Central memory CD4-positive, alpha-beta T cell (primary cell): Measurements from ENCODE around the gene TUT1.

Experiments
- DNase-seq: peaks from one replicate; pipeline ENCODE4 v3.0.0; 2022

The TUT1 gene

GRCh38 chr11:62539238-62539925, 51.9 kb downstream of the TUT1 start:
- no peak for DNase-seq

GRCh38 chr11:62538470-62539237, 52.7 kb downstream of the TUT1 start:
- no peak for DNase-seq

DNA sequence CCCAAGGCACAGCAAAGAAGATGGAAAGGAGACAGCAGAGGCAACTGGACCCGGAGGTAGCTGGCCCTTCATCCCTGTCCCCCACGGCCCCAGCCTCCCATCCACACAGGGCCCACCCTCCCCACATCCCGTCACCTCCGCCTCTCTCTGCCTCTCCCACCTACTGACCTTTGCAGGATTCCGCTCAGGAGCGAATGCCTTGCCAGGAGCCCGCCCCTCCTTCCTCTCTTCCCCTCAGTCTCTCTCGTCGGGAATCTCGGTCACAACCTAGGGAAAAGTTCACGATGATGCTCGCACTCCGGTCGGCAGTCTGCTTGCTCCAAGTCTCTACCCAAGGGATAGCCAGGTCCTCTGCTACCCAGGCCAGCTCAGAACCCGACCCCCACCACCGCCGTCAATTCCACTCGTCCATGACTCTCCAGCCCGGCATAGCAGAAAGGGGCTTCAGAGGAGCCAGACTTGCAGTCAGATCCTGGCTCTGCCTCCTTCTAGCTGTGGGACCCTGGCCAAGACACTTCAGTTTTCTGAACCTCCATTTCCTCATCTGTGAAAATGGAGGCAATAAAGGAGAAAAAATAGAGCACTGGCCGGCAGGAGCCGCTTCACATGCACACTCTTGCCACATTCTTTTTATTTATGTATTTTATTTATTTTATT, 54.9 kb downstream of the TUT1 start:
- DNase-seq = no peak

GRCh38 chr11:62535802-62536201, 55.5 kb downstream of the TUT1 start:
- no peak for DNase-seq

DNA sequence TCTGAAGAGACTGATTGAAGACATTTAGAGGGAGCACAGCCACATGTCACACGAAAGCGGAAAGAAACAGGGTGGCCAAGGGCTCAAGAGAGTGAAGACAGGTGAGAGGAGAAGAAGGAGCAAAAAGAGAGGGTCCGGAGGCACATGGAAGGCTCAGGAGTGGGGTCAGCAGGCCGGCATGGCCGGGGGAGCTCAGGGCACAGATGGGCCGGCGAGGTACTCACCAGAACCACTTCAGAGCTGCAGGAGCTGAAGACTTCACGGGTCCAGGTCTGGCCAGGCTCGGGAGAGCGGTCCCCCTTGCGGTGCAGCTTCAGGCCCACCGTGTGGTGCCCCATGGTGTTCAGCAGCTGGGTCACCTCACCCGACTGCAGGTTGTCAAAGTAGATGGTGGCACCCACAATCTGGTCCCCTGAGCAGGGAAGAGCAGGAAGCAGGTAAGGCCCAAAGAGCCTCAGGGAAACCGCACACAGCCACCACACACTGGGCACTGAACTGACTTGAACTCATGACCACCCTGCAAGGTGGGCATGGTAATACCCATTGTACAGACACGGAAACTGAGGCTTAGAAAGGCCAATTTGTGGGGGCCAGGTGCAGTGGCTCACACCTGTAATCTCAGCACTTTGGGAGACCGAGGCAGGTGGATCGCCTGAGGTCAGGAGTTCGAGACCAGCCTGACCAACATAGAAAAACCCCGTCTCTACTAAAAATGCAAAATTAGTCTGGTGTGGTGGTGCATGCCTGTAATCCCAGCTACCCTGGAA, 56.4 kb downstream of the TUT1 start:
- DNase-seq = no peak

- no peak for DNase-seq
These were observed 59.2 kb downstream of the TUT1 start for GRCh38 chr11:62532096-62532495.
